Right lobe of liver (tissue), 6 donors: ENCODE data around the gene AREG. TPM values are rescaled to one million over a fixed set of nuclear protein-coding genes. Genes with fewer than 3 reads are reported as not detected.

Source experiments
- ATAC-seq, 4 donors: fragments of 200-7000 bp; cut with Tn5 transposase; one replicate each; pipeline ENCODE4 v1.9.1; 2020; ENCODE audit warnings: mild to moderate bottlenecking in 4 of 4, moderate library complexity in 4 of 4
- DNase-seq, 3 donors: peaks; one replicate each; pipeline ENCODE4 v3.0.0-alpha.2; 2020
- H3K27ac ChIP-seq, 3 donors: fragments of 200-600 bp; one replicate each; pipeline ENCODE4 v1.8.0; 2022
- H3K27me3 ChIP-seq, 2 donors: fragments of 200-600 bp; one replicate each; pipeline ENCODE4 v1.8.0; 2022
- H3K36me3 ChIP-seq, 4 donors: fragments of 200-600 bp; sonication (generic) in 1 of 4; one replicate each; pipeline versions ENCODE4 v1.5.1 to v1.8.0; 2017 to 2022; ENCODE audit warnings: control low read depth in 1 of 4
- H3K4me1 ChIP-seq, 4 donors: fragments of 200-600 bp; sonication (generic) in 1 of 4; one replicate each; pipeline versions ENCODE4 v1.5.1 to v1.8.0; 2017 to 2022; ENCODE audit warnings: control low read depth in 1 of 4
- H3K4me3 ChIP-seq, 3 donors: fragments of 200-600 bp; one replicate each; pipeline ENCODE4 v1.8.0; 2022
- H3K9me3 ChIP-seq, 4 donors: fragments of 200-600 bp; sonication (generic) in 1 of 4; one replicate each; pipeline versions ENCODE4 v1.5.1 to v1.8.0; 2017 to 2022; ENCODE audit warnings: control low read depth in 1 of 4
- CTCF ChIP-seq, 4 donors: fragments of 200-600 bp in 3 of 4; fragments of 450-650 bp in 1 of 4; IDR thresholded peaks; one replicate each; pipeline versions ENCODE4 v1.5.1 to v1.8.0; 2016 to 2022; ENCODE audit warnings: antibody characterized with exemption in 4 of 4, mild to moderate bottlenecking in 2 of 4
- POLR2A ChIP-seq: fragments of 450-650 bp; IDR thresholded peaks from one replicate; pipeline ENCODE4 v1.6.1; 2017; ENCODE audit warnings: antibody characterized with exemption, mild to moderate bottlenecking
- WGBS: methylation state at CpG from one replicate; pipeline ENCODE4 v1.1.6; 2018; ENCODE audit warnings: low coverage, low lambda C conversion rate; ENCODE audit not compliant: insufficient coverage; ENCODE audit errors: missing lambda C conversion rate; 5-methylcytosine and 5-hydroxymethylcytosine counted together
- intact Hi-C, 2 donors: fragments of 100-400 bp; cut with DNase I; formaldehyde crosslinking; loops; one replicate each; pipeline versions ENCODE4 v1.11.2 to v1.14.1; 2022
- total RNA-seq, 6 experiments: library from RNA; depleted of rRNA in 2 of 6; stranded (reverse); fragments of >200 nt in 2 of 6; fragmentation: NEBNext Ultra II Directional in 3 of 6; extraction: Animal tissue kit (Norgen Biotek cat#: 25700) in 3 of 6; gene quantifications; one replicate each; pipeline versions ENCODE4 v1.1.0 to v1.2.4, GENCODE V29; 2016 to 2023
- donor health status: DM: no; HTN: yes; CAD: no.
- donor health status: DM: no; HTN: no; CAD: no.
- donor health status: DM: no; HTN: no; CAD: no.
- donor health status: DM: no; HTN: yes; CAD: no.
- donor health status: DM: no; HTN: yes; CAD: no.

AREG gene
- total RNA-seq, 6 experiments from 2014 or later: 0.24 to 2.7 (median 0.39) TPM; not detected in 3

DNA sequence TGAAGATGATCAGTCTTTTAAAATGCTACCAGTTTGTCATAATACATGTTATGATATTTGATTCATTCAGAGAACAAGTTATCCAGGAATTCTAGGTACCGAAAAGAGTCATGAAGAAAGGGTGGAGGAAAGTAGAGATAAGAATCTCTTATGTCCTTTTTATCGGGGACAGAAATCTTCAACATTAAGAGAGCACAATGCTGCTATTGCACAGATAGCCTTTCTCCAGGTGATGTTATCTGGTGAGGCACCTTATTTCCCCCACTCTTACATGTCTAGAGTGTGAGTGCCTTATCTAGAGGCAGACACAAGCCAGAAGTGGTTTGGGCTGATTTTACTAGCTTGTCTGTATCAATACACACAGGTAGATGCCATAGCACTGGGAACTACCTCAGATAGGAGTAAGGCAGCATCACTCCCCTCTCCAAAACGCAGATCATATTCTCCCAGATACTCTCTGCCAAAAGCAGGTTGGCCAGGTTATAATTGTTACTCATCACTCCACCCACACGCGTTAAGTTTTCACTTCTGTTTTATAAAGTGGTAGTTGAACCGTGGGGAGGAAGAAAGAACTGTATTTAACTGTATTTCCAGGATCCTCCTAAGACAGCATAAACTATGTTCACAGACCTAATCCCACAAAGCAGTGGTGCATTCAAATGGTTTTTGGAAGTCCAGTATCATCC lies 38.4 kb downstream of the AREG start:
- no peaks in the 10 kb centered on the region for H3K9me3 ChIP-seq
- H3K27me3 ChIP-seq: no peaks in the 10 kb centered on the region
- no peak overlapping the region for H3K27ac ChIP-seq
- TF ChIP-seq POLR2A (no peak), CTCF (IDR thresholded peaks at IDR 0.05) (no peak)
- intact Hi-C loops: no loop called here
- H3K4me1 ChIP-seq: no peaks in the 10 kb centered on the region
- 57% methylated on average over 6 of the region's 6 CpGs for WGBS
- ATAC-seq (no peak), DNase-seq (no peak)
- H3K4me3 ChIP-seq: no peak overlapping the region
- no peaks in the 10 kb centered on the region for H3K36me3 ChIP-seq

GRCh38 chr4:74486905-74487304 lies 42.0 kb downstream of the AREG start:
- WGBS: 74% methylated on average over 2 of the region's 2 CpGs
- DNase-seq (no peak), ATAC-seq (no peak)
- H3K4me3 ChIP-seq: no peak overlapping the region
- H3K9me3 ChIP-seq: no peaks in the 10 kb centered on the region
- TF ChIP-seq POLR2A (no peak), CTCF (IDR thresholded peaks at IDR 0.05) (no peak)
- H3K27ac ChIP-seq: no peak overlapping the region
- intact Hi-C loops: no loop called here
- no peaks in the 10 kb centered on the region for H3K4me1 ChIP-seq
- no peaks in the 10 kb centered on the region for H3K36me3 ChIP-seq
- H3K27me3 ChIP-seq: no peaks in the 10 kb centered on the region

GRCh38 chr4:74487771-74488170 lies 42.8 kb downstream of the AREG start:
- Histone ChIP-seq H3K9me3 (no peaks in the 10 kb centered on the region), H3K36me3 (no peaks in the 10 kb centered on the region), H3K4me3 (no peak overlapping the region), H3K27me3 (no peaks in the 10 kb centered on the region), H3K4me1 (no peaks in the 10 kb centered on the region), H3K27ac (no peak overlapping the region)
- TF ChIP-seq POLR2A (no peak), CTCF (IDR thresholded peaks at IDR 0.05) (no peak)
- no peak for ATAC-seq
- WGBS: 41% methylated on average over 1 of the region's 1 CpG
- no peak for DNase-seq
- intact Hi-C loops: no loop called here

DNA sequence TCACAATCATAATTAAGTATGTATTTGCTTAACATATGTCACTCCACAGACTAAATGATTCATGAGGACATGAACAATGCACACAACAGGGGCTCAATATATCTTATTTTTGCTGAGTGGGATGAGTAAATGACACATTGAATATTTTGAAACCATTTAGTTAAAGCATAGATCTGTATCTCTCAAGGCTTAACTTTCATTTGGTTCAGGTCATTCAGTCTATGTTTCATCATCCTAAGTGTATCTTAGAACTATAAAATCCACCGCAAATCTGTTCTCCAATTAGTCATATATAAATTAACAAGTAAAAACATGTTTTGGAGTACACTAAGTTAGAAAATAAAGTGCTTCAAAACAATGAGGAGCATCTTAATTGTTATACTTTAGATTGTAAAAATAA lies 45.8 kb downstream of the AREG start:
- TF ChIP-seq CTCF (IDR thresholded peaks at IDR 0.05) (no peak), POLR2A (no peak)
- no peak overlapping the region for H3K4me3 ChIP-seq
- DNase-seq: no peak
- no peak for ATAC-seq
- 67% methylated on average over 1 of the region's 1 CpG for WGBS
- H3K27me3 ChIP-seq: no peaks in the 10 kb centered on the region
- no peaks in the 10 kb centered on the region for H3K9me3 ChIP-seq
- no peak overlapping the region for H3K27ac ChIP-seq
- intact Hi-C loops: no loop called here
- no peaks in the 10 kb centered on the region for H3K4me1 ChIP-seq
- no peaks in the 10 kb centered on the region for H3K36me3 ChIP-seq
